Activated gamma-delta T cell (primary cell): ENCODE results near the gene KAZN.

Experiments
- DNase-seq: peaks from one replicate; lab custom pipeline; 2025; lab: John Stamatoyannopoulos, UW

The KAZN gene

GRCh38 chr1:14853518-14853917, 255.0 kb downstream of the KAZN start:
- DNase-seq, result no peak

GRCh38 chr1:14855268-14855667, 256.8 kb downstream of the KAZN start:
- DNase-seq, result no peak

DNA sequence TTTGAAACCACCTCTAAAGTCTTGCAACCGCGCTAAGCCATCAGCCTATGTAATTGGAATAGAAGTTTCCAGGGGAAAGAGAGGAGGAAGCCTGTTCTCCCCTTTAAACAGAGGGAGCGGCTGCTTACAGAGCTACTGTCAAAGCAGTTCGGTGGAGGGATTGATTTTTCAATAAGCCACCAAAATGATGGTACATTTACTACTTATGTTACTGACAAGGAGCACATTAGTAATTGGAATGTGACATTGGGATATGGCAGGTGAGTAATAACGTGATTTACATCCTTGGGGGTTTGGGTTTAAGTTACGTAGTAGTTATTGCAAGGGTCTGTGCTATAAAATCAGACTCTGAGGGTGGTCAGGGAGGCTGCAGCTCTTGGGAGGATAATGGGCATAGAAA, 257.3 kb downstream of the KAZN start:
- DNase-seq, result no peak

DNA sequence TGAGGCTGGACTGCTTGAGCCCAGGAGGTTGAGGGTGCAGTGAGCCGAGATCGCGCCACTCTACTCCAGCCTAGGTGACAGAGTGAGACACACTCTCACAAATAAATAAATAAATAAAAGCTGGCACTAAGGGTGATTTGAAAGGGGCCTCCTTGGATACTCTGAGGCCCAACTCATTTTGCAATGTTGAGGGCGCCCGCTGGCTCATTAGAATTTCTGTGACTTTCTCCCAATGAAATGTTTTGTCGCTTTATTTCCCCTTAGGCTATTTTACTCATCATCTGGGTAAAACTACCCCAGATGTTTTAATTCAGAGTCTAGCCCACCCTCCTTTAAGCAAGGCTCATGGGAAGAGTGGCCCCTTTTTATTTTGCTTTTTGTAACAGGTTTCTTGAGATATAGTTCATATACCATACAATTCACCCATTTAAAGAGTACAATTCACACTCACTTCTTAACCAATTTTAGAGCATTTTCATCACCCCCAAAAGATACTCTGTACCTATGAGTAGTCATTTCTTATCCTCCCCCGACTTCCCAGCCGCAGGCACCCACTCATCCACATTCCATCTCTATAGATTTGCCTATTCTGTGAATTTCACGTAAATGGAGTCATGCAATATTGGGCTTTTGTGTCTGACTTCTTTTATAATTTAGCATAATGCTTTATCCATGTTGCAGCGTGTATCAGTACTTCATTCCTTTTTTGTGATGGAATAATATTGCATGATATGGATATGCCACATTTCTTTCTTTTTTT, 259.1 kb downstream of the KAZN start:
- DNase-seq, result no peak

DNA sequence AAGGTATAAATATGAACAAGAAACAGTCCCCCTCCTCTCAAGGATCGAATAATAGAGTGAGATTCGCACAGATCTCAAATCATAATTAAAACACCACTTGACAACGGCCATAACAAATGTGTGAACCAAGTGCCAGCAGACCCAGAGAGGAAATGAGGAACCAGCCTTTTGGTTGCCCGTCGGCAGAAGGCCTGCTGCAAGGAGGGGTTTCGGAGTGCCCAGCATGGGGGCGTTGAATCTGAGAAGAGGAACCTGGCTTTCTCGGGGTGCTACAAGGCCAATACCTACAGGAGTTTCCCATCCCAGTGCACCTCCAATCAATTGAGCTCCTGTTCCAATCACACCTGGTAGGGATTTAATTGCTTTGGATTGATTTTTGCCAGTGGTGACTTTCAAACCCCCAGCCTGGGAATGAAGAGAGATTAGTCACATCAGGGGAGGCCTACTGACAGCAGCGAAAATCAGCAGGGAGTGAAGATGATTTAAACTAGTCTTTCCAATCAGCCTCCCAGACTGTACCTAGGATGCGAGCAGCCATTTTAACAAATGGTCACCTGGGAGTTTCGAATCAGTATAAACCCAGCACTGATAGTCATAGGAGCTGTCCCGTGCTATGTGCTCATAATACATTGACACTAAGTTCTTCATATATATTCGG, 263.8 kb downstream of the KAZN start:
- DNase-seq, result no peak

DNA sequence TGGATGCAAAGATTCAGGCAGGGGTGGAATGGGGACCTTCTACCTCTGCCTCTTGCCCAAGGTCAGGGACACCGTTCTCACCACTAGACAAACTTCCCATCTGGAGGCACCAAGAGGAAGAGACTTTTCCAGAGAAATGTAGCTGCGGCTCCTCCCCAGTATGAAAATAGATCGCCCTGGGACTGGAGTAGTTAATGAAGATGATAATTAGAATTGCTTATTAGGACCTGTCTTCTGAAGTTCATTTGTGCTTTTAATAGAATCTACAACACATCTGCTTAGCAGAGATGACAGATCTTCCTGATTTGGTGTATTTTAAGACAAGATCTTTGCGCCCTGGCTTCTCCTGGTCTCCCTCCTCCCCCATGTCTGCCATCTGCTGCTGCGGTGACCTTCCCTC, 266.6 kb downstream of the KAZN start:
- DNase-seq, result no peak

- DNase-seq, result no peak
Observed at GRCh38 chr1:14866911-14867612, 268.6 kb downstream of the KAZN start.

DNA sequence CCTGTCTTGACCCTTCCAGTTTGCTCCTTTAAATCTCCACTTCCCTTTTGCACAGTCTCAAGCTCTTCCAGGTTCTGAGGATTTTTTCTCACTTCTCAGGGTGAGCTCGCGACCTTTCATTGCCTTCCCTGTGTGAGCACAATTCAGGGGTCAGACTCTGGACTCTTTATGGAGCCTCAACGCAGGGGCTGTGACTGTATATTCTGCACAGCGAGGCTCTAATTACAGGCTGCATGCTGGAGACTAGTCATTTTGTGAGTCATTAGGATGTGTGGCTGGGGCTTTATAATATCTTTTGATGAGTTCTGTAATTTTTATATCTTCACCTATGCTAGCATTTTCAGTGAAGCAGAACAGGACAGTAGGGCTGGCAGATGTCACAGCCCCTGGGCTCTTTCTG, 270.7 kb downstream of the KAZN start:
- DNase-seq, result no peak

GRCh38 chr1:14871218-14871970, 272.9 kb downstream of the KAZN start:
- no peak for DNase-seq

DNA sequence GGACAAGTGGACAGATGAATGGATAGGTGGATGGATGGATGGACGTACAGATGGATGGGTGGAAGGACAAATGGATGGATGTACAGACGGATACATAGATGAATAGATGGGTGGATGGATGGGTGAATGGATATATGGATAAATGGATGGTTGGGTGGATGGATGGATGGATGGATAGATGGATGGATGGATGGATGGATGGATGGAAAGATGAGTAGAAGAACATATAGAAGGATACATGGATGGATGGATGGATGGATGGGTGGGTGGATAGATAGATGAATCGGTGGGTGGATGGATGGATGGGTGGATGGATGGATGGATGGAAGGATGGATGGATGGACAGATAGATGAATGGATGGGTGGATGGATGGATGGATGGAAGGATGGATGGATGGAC, 274.3 kb downstream of the KAZN start:
- no peak for DNase-seq

DNA sequence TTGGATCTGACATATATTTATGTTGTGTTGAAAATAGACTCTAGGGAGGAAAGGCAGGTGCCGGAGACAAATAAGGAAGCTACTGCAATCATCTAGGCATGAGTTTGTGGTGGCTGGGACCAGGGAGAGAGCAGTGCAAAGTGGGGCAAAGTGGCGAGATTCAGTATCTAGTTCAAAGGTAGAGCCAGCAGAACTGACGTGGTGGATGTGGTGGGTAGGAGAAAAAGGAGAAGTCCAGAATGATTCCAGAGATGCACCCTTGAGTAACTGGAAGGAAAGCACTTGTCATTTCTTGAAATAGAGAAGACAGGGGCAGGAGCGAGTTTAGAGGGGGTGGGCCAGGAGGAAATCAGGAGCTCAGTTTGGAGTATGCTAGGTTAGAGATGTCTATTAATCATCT, 275.2 kb downstream of the KAZN start:
- no peak for DNase-seq

DNA sequence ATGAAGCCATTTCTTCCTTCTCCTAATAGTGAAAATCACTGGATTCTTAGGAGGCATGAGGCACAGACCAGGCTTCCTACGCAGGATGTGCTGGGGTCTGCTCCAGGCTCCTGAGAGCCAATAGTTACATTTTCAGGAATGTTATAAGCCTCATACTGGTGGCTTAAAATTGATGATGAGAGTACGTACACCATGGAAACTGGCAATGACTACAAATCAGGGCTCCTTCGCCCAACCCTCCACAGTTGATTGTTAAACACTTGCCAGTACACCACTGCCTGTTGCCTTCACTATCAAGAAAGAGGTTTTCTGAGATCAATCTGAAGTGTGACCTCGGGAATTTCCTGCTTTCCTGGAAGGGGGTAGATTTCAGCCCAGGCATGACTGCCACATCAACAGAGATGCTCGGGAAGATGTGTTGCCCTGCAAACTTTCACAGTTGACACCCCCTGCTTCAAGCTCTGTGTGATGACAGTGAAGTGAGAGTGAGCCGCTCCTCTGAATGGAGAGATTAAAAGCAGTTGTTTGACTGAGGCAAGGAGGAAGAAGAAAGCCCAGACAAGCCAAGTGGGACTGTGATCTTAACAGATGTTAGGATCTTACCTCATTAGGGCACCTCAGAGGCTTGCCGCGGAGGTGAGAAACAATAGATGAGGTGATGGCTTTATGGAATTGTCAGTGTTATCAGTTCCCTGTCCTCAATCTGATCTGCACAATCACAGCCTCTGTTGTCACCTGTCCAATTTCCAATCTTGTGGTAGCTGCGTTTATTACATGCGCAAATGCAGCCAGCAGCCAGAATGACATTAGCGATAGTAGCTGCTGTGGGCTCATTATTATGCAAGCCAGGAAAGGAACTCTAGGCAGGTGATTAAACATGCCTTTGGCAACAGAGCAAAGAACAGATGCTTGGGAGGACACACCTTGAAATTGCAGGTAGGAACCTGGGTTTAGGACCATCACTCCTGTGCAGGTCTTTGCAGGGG, 277.3 kb downstream of the KAZN start:
- DNase-seq, result no peak

DNA sequence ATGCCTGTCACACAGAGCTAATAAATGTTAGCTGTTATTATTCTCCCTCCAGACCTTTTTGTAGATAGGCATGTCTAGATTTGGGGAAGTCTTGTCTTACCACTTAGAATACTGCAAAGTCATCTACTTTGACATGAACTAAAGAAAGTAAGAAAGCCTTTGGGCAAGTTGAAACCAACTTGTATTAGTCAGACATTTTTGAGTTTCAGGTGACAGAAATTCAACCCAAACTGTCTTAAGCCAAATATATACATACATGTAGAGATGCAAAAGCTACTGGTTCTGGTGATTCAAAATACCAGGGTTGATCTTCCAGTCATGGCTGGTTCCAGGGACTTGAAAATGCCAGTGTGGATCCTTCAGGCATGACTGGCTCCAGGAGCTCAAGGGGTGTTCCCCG, 278.3 kb downstream of the KAZN start:
- no peak for DNase-seq

DNA sequence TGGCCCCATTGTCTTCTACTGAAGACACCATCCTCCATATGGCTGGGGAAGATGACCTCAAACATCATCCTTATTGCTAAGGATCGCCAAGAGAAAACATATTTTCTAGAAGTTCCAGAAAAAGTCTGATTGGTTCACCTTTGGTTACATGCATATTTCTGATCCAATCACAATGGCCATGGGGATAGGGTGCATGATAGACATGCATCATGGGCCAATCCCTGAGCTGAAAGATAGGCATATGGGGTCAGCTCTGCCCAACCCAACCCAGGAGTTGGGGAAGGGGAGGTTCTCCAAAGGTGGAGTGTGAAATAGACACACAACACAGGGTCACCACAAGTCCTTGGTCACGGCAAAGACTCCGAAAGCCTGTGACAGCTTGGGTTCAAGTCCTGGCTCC, 278.7 kb downstream of the KAZN start:
- DNase-seq, result no peak

DNA sequence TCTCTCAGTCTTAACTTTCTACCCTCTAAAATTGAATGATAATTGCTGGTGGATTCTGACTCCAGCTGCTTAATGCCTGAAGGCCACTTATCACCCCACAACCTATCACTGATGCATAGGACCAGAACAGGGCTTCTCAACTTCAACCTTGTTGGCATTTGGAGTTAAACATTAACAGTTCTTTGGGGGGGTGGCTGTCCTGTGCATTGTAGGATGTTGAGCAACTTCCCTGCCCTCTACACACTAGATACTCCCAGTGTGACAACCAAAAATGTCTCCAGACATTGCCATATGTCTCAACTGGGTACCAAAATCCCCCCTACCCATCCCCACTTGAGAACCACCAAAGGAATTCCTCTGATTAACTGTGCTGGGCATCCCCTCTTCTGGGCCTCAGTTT, 279.6 kb downstream of the KAZN start:
- no peak for DNase-seq

DNA sequence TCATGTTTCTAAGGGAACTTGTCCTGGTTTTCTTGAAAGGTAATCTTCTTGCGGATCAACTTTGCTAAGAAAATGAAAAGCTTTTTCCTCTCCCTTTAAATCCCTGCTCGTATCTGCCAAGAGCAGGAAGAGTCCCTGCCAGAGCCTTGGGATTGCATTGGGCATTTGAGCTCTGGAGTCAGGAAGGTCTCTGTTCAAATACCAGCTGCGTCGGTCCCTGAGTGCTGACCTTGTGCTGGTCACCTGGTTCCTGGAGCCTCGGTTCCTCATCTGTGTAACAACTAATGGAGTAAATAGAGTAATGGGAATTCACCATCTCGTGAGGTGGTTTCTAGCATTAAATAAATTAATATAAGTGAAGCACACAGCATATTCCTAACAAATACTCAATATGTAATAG, 280.5 kb downstream of the KAZN start:
- DNase-seq, result no peak

- no peak for DNase-seq
Observed at GRCh38 chr1:14880456-14881316, 282.2 kb downstream of the KAZN start.

DNA sequence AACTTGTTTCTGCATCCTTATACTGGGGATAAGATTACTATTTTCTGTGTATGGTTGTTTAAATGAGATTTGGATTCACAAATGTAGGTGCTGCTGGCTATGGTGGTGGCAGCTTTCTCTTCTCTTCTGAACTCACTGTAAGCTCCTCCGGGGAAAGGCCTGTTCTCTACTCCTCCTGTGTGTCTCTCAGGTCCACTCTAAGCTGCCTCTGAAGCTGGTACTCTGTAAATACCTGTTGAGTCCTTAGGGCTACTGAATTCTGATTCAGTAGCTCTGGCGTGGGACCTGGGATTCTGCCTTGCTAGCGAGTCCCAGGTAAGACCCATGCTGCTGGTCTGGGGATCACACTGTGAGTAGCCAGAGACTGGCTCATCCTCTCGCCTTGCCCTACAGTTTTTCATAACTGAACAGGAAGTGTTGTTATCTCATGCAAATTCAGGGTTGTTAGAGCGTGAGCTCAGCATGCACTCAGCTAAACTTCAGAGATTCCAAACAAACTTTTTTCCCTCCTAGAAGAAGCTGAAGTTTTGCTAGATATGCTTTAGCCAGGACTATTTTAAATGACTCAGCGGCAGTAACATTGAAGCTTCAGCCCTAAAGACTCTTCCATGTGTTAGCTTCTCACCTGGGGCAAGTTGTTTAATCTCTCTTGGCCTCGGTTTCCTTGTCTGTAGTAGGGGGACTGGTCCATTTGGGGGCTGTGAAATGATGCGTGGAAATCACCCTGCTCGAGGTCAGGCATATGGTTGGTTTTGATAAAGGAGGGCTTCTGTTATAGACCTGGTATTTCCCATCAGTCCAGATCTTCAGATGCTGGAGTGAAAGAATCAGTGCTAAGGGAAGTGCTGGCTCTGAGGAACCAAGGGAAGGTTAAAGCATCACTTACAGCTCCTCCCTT, 283.5 kb downstream of the KAZN start:
- DNase-seq, result no peak

- no peak for DNase-seq
Observed at GRCh38 chr1:14884614-14885175, 286.2 kb downstream of the KAZN start.
